Gastroesophageal sphincter (tissue), 4 donors: ENCODE data around the gene SYNDIG1. TPM values are rescaled to one million over a fixed set of nuclear protein-coding genes. Genes with fewer than 3 reads are reported as not detected.

ENCODE experiments used
- ATAC-seq: fragments of 150-250 bp; one replicate; pipeline ENCODE4 v1.9.1; 2016; ENCODE audit warnings: mild to moderate bottlenecking, moderate library complexity
- H3K27ac ChIP-seq, 4 donors: fragments of 200-600 bp; sonication (generic) in 3 of 4; 1 replicate in 3 of 4; 2 replicates in 1 of 4; pipeline ENCODE4 v1.5.1; 2016 to 2019
- H3K27me3 ChIP-seq: fragments of 200-600 bp; sonication (generic); one replicate; pipeline ENCODE4 v1.5.1; 2019
- H3K36me3 ChIP-seq, 2 donors: fragments of 200-600 bp; sonication (generic); one replicate each; pipeline ENCODE4 v1.5.1; 2019; ENCODE audit warnings: control low read depth in 1 of 2
- H3K4me1 ChIP-seq, 3 donors: fragments of 200-600 bp; sonication (generic); 1 replicate in 2 of 3; 2 replicates in 1 of 3; pipeline ENCODE4 v1.5.1; 2016 to 2019; ENCODE audit warnings: control low read depth in 2 of 3
- H3K4me3 ChIP-seq, 2 donors: fragments of 200-600 bp; sonication (generic); one replicate each; pipeline ENCODE4 v1.5.1; 2019; ENCODE audit warnings: mild to moderate bottlenecking in 1 of 2, moderate library complexity in 1 of 2
- H3K9me3 ChIP-seq, 3 donors: fragments of 200-600 bp; sonication (generic); one replicate each; pipeline ENCODE4 v1.5.1; 2017 to 2019; ENCODE audit warnings: control low read depth in 2 of 3
- EP300 ChIP-seq: sonication (generic); formaldehyde crosslinking; IDR thresholded peaks from one replicate; pipeline ENCODE4 v1.6.1; 2017; ENCODE audit warnings: antibody characterized with exemption, mild to moderate bottlenecking
- POLR2A ChIP-seq, 2 donors: fragments of 450-650 bp; IDR thresholded peaks; one replicate each; pipeline ENCODE4 v1.6.1; 2017; ENCODE audit warnings: antibody characterized with exemption in 2 of 2, mild to moderate bottlenecking in 2 of 2, moderate library complexity in 1 of 2
- POLR2AphosphoS5 ChIP-seq: sonication (generic); formaldehyde crosslinking; IDR thresholded peaks from one replicate; pipeline ENCODE4 v1.6.1; 2017; ENCODE audit warnings: antibody characterized with exemption
- WGBS, 2 donors: methylation state at CpG; one replicate each; pipeline ENCODE4 v1.1.5; 2018; ENCODE audit warnings: low coverage in 1 of 2; 5-methylcytosine and 5-hydroxymethylcytosine counted together
- total RNA-seq, 4 donors: library from RNA; depleted of rRNA; stranded (reverse); fragments of >200 nt; gene quantifications; one replicate each; pipeline ENCODE4 v1.1.0, GENCODE V29; 2016
- TF ChIP-seq, protein P1 (sequence below), 4 experiments: fragments of 200-600 bp in 2 of 4; fragments of 450-650 bp in 2 of 4; sonication (generic) in 1 of 4; IDR thresholded peaks; one replicate each; pipeline ENCODE4 v1.5.1; 2017 to 2019; ENCODE audit warnings: antibody characterized with exemption in 4 of 4, mild to moderate bottlenecking in 2 of 4, moderate library complexity in 2 of 4

Gene SYNDIG1
- total RNA-seq, 4 donors from 2014 or later: 0.15 to 0.40 (median 0.16) TPM; not detected in 1

DNA sequence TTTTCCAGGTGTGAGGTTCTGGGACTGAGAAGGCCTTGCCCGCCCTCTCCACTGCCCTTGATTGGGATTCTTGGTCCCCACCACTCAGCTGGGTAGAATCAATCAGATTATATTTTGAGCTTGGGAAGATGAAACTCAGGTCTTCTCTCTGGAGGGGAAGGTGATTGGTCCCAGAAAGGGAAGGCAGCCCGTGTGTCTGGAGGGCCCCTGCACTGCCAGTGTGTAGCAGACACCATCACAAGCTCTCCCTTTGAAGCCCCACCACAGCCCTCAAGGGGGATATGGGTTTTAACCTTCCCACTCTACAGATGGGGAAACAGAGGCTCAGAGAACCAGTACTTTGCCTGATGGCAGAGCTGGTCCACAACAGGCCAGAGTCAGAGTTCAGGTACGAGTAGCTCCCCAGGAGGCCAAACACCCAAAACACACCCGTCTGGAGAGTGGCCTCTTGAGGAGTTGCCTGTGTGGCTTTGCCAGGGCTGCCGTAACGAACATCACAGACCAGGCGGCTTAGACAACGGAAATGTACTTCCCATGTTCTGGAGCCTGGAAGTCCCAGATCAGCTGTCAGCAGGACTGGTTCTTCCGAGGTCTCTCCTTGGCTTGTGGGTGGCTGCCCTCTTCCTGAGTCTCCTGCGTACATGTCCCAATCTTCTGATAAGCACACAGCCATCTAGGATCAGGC, 205.6 kb downstream of the SYNDIG1 start:
- Histone ChIP-seq H3K27ac (no peak overlapping the region), H3K4me3 (no peak overlapping the region), H3K9me3 (no peaks in the 10 kb centered on the region), H3K36me3 (no peaks in the 10 kb centered on the region), H3K27me3 (no peaks in the 10 kb centered on the region), H3K4me1 (no peaks in the 10 kb centered on the region)
- 86% methylated on average over 6 of the region's 10 CpGs; no CpG with 5 or more reads in 1 of the 2 donors for WGBS, 2 donors
- no peak for ATAC-seq
- TF ChIP-seq, protein P1, sequence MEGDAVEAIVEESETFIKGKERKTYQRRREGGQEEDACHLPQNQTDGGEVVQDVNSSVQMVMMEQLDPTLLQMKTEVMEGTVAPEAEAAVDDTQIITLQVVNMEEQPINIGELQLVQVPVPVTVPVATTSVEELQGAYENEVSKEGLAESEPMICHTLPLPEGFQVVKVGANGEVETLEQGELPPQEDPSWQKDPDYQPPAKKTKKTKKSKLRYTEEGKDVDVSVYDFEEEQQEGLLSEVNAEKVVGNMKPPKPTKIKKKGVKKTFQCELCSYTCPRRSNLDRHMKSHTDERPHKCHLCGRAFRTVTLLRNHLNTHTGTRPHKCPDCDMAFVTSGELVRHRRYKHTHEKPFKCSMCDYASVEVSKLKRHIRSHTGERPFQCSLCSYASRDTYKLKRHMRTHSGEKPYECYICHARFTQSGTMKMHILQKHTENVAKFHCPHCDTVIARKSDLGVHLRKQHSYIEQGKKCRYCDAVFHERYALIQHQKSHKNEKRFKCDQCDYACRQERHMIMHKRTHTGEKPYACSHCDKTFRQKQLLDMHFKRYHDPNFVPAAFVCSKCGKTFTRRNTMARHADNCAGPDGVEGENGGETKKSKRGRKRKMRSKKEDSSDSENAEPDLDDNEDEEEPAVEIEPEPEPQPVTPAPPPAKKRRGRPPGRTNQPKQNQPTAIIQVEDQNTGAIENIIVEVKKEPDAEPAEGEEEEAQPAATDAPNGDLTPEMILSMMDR (IDR thresholded peaks at IDR 0.05): no peak
- TF ChIP-seq EP300 (no peak), POLR2AphosphoS5 (no peak)

DNA sequence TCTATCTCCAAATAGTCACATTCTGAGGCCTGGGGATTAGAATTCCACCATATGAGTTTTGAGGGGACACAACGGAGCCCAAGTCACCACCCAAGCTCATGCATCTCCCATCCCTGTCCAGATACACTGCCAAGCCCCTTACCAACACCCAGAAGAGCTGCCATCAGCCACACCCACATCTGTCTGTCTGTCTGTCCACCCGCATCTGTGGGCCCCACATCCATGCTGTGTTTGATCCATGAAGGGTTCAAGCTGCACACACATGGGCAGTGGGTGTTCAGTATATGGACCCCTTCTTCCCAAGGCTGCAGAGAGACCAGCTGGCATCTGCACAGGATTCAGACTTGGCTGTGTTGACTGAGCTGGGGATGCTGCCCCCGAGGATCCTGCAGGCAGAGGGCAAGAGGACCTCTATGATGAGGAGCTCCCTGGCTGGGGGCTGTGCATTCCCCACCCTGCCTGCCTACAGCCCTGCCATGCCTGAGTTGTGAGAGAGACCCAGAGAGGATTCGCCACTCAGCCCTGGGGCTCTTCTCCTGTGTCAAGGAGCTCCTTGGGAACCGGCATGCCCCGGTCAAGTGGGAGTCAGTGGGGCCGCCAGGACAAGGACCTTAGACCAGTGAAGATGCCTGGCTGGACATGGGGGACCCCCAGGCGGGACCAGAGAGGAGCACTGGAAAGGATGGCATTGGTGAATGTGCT, 206.4 kb downstream of the SYNDIG1 start:
- no peak overlapping the region for H3K27ac ChIP-seq
- no peaks in the 10 kb centered on the region for H3K9me3 ChIP-seq
- no peak for ATAC-seq
- no peaks in the 10 kb centered on the region for H3K27me3 ChIP-seq
- 100% methylated on average over 1 of the region's 8 CpGs; no CpG with 5 or more reads in 1 of the 2 donors for WGBS, 2 donors
- H3K36me3 ChIP-seq: no peaks in the 10 kb centered on the region
- no peak overlapping the region for H3K4me3 ChIP-seq
- H3K4me1 ChIP-seq: no peaks in the 10 kb centered on the region
- TF ChIP-seq, protein P1 (IDR thresholded peaks at IDR 0.05): no peak
- TF ChIP-seq POLR2AphosphoS5 (no peak), POLR2A (IDR thresholded peaks at IDR 0.05) (no peak), EP300 (no peak)

DNA sequence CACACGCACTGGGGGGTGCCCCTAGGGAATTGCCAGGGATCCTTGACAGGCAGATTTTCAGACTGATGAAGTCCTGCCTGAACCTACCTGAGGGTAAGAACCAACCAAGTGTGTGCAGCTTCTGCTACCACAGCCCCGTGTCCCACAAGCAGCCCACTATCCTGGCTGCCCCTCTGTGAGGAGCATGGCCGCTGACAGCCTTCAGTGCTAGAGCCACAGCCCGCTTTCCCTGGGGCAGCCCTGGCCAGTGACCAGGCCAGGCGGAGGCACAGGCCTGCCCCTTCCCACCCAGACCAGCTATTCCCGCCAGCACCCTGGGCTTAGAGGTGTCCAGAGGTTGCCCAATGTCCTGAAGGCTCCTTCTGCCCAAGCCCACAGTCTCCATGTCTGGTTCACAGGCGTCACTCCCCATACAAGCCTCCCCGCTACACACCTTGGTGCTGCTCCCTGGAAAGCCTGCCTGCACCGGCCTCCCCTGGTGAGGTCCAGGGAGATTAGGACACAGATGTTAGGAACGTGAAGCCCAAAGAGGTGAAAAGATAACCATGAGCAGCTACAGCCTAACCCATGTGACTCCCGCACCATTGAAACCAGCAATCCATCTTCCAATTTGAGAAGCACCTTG, 207.0 kb downstream of the SYNDIG1 start:
- TF ChIP-seq POLR2A (IDR thresholded peaks at IDR 0.05) (no peak), POLR2AphosphoS5 (no peak), EP300 (no peak)
- TF ChIP-seq, protein P1 (IDR thresholded peaks at IDR 0.05): no peak
- no peak overlapping the region for H3K4me3 ChIP-seq
- H3K9me3 ChIP-seq: no peaks in the 10 kb centered on the region
- 100% methylated on average over 1 of the region's 11 CpGs for WGBS, 2 donors
- H3K27ac ChIP-seq: no peak overlapping the region
- H3K27me3 ChIP-seq: no peaks in the 10 kb centered on the region
- no peak for ATAC-seq
- H3K4me1 ChIP-seq: no peaks in the 10 kb centered on the region
- no peaks in the 10 kb centered on the region for H3K36me3 ChIP-seq

DNA sequence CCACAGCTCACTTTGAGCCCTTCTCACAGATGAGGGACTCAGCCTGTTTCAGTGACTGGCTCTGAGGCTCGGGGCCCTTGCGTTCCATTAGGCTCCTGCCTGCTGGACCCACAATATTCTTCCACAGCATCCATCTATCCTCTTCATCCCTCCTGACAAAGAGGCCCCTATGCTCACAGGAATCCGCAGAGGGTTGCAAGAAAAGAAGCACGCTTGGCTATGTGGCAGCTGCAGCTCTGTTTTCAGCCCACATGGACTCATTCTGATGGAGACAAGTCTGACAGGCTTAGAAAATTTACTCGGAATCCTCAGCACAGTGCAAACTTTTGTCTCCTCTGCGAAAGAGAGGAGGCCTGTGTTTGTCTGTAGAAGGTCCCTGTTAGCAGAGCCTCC, 207.5 kb downstream of the SYNDIG1 start:
- TF ChIP-seq, protein P1 (IDR thresholded peaks at IDR 0.05): no peak
- no peak for TF ChIP-seq POLR2A (IDR thresholded peaks at IDR 0.05)
- no peak for TF ChIP-seq EP300
- no peak for TF ChIP-seq POLR2AphosphoS5
- no peaks in the 10 kb centered on the region for H3K4me1 ChIP-seq
- no peaks in the 10 kb centered on the region for H3K36me3 ChIP-seq
- no peaks in the 10 kb centered on the region for H3K9me3 ChIP-seq
- 50 to 85% methylated on average over 2 to 5 of the region's 6 CpGs for WGBS, 2 donors
- H3K4me3 ChIP-seq: no peak overlapping the region
- H3K27me3 ChIP-seq: no peaks in the 10 kb centered on the region
- H3K27ac ChIP-seq: no peak overlapping the region
- no peak for ATAC-seq
